Measurements from ENCODE around the gene NRBP1.
A peak's percentile ranks its signal among the peaks of the same experiment; 100 is the strongest.

The NRBP1 gene

DNA sequence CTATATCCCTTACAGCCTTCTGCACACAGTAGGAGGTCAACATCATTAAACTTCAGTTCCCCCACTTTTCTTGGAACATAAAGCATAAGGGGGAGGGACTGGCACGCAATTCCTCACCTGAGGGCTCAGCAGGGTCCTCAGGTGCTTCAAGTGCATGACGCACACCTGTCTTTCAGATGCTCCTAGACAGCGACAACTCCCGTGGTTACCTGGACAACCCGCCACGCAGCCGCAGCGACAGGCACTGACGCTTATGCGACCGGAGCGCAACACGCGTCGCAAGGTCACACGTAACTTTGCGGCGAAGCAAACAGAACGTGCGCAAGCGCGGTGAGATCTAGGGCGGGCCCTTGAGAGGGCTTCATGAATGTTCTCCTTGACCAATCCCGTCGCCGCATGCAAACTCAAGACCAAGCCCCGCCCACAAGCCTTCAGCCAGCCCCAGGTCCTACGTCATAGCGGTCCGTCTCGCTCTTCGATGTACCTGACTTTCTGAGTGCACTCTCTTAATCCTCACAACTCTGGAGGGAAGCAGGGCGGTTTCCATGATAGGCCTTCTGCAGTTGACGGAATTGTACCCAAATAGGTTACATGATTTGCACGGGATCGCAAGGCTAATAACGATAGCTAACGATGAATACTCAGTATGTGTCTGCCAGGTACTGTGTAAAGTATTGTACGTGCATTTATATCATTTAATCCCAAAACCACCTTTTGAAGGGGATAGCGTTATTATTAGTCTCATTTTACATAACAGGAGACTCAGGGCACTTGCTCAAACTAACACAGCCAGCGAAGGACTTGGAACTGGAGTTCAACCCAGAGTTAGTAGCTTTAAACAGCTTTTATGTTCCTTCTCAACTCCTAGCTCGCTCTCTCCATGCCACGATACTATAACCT is 61.3 kb downstream of the NRBP1 start, which contains the start of gene IFT172:
TSS of gene IFT172 (minus strand) at position 246 of the 900 bp plus-strand sequence. CDS start at position 156, 90 bp downstream.
- DNase-seq (ENCODE audit: low read depth, low spot score) = peak; percentile 98

All from activated CD4-positive, CD25-positive, alpha-beta regulatory T cell treated with anti-CD3 and anti-CD28 coated beads, Interleukin-2, amount 50 U/mL, for 16 hours (primary cell).